Hematopoietic multipotent progenitor cell treated with erythropoietin and hydrocortisone succinate and interleukin-3 and kit ligand, for 8 days (in vitro differentiated cells): ENCODE results near the gene HOXD1.

Experiments
- DNase-seq: peaks from one replicate; pipeline ENCODE4 v3.0.0-alpha.2; 2015

HOXD1 gene

DNA sequence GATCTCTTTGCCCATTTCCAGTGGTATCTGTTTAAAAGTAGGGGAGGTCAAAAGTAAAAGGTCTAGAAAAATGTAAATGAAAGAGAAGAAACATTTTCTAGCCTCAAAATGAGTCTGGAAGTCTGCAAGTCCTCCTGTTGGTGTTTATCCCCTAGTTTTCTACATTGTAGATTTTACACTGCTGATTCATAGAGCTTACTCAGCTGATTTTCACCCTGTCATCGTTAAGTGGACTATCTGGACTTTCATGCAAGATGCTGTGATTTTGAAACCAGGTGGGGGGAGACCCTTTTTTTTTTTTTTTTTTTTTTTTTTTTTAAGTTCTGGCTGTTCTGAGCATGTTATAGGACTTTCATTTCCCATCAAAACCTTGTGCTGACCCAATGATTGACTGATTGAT, 21.1 kb upstream of the HOXD1 start:
- DNase-seq = no peak

DNA sequence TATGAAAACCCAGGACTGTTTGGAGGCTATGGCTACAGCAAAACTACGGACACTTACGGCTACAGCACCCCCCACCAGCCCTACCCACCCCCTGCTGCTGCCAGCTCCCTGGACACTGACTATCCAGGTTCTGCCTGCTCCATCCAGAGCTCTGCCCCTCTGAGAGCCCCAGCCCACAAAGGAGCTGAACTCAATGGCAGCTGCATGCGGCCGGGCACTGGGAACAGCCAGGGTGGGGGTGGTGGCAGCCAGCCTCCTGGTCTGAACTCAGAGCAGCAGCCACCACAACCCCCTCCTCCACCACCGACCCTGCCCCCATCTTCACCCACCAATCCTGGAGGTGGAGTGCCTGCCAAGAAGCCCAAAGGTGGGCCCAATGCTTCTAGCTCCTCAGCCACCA, 19.3 kb upstream of the HOXD1 start:
- no peak for DNase-seq

DNA sequence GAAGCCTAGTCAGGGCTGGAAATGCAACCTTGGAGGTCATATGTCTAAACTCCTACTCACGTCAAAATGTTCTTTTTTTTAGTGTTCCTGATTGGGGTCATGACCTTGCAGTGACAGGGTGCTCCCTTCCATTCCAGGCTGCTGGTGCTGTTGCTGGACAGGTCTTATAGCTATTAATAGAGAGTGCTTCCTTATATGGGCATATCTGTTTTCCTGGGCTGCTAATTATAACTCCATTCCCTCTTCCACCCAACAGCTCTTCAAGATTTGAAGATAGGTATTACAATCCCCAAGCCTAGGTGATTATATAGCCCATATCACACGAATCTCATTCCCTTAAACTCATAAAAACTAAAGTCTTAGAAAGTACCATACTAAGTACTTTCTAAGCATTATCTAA, 18.8 kb upstream of the HOXD1 start:
- DNase-seq = no peak

GRCh38 chr2:176170602-176171305, 17.7 kb upstream of the HOXD1 start:
- no peak for DNase-seq

GRCh38 chr2:176171351-176172006, 17.0 kb upstream of the HOXD1 start:
- DNase-seq = no peak

- DNase-seq = no peak
Measured at GRCh38 chr2:176172007-176172894, 16.2 kb upstream of the HOXD1 start.

- DNase-seq = no peak
Measured at GRCh38 chr2:176172895-176173566, 15.4 kb upstream of the HOXD1 start.

- DNase-seq = no peak
Measured at GRCh38 chr2:176173567-176174381, 14.7 kb upstream of the HOXD1 start.

DNA sequence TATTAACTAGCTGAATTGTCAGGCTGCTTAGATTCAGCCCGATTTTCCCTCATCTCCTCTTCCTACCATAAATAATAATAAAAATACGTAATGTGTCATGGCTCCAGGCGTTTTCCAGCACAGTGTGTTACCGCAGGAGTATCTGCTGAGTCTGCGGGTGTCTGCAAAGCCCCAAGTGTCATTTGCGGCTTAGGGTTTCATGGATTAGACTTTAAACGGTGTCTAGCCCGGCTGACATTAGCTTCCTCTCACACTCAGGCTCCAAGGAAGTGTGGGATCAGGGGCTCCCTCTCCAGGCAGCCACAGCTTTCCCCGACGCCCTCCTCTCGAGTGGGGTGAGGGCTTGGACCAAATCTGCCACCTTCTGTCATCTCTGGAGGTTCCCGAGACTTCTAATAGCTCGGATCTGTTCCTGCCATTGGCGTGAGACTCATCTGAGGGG, 14.1 kb upstream of the HOXD1 start:
- DNase-seq = no peak

- no peak for DNase-seq
Measured at GRCh38 chr2:176174824-176175708, 13.4 kb upstream of the HOXD1 start.

GRCh38 chr2:176175709-176176607, 12.5 kb upstream of the HOXD1 start:
- no peak for DNase-seq

- no peak for DNase-seq
Measured at GRCh38 chr2:176177580-176178037, 10.9 kb upstream of the HOXD1 start.

GRCh38 chr2:176178038-176178756, 10.3 kb upstream of the HOXD1 start:
- no peak for DNase-seq

- no peak for DNase-seq
Measured at GRCh38 chr2:176178757-176179295, 9.6 kb upstream of the HOXD1 start.

GRCh38 chr2:176181551-176181950, 6.9 kb upstream of the HOXD1 start:
- no peak for DNase-seq

GRCh38 chr2:176182671-176183070, 5.8 kb upstream of the HOXD1 start:
- no peak for DNase-seq

DNA sequence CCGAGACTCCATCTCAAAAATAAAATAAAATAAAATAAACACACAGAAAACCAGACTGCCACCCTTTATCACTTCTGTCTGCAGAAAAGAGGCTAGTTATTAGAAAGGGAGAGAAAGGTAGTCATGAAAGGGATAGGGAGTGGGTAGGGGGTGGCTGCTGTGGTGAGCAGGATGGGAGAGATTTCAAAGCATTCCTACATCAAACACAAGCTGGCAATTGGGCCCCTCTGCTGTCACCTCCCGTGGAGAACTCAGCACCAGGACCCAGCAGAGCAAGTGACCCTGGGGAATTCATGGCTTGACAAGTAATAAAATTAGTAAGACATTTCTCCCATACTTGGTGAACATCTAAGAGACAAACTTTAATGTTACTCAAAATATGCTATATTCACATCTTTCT, 3.7 kb upstream of the HOXD1 start:
- no peak for DNase-seq

- no peak for DNase-seq
Measured at GRCh38 chr2:176186024-176186423, 2.4 kb upstream of the HOXD1 start.
